ENCODE measurements around the gene PABPC4L.
"Not testable (repeated sequence)": the region's sequence is repeated elsewhere in the genome, so short reads cannot be mapped to it uniquely, and the experiment has no call there.

The PABPC4L gene

GRCh38 chr4:134201216-134202161, at the start of gene PABPC4L:
TSS of gene PABPC4L (minus strand) at chr4:134201789. CDS start at chr4:134201019, 770 bp downstream.
- no peak for DNase-seq (ENCODE audit: low read depth)

GRCh38 chr4:134251322-134251721, 49.7 kb upstream of the PABPC4L start:
- DNase-seq (ENCODE audit: low read depth), result no peak

- no peak for DNase-seq (ENCODE audit: low read depth)
Observed at GRCh38 chr4:134243742-134244713, 42.4 kb upstream of the PABPC4L start.

- no peak for DNase-seq (ENCODE audit: low read depth)
Observed at GRCh38 chr4:134219043-134219442, 17.5 kb upstream of the PABPC4L start.

- DNase-seq (ENCODE audit: low read depth), result no peak
Observed at GRCh38 chr4:134216411-134216810, 14.8 kb upstream of the PABPC4L start.

GRCh38 chr4:134215620-134216344, 14.2 kb upstream of the PABPC4L start:
- no peak for DNase-seq (ENCODE audit: low read depth)

GRCh38 chr4:134207955-134208354, 6.4 kb upstream of the PABPC4L start:
- not testable (repeated sequence) for DNase-seq (ENCODE audit: low read depth)

GRCh38 chr4:134202166-134202956, 772 bp upstream of the PABPC4L start:
- DNase-seq (ENCODE audit: low read depth), result no peak

- DNase-seq (ENCODE audit: low read depth), result no peak
Observed at GRCh38 chr4:134200811-134201215, 776 bp downstream of the PABPC4L start.

- DNase-seq (ENCODE audit: low read depth), result no peak
Observed at GRCh38 chr4:134189949-134190348, 11.6 kb downstream of the PABPC4L start.

- no peak for DNase-seq (ENCODE audit: low read depth)
Observed at GRCh38 chr4:134189480-134189879, 12.1 kb downstream of the PABPC4L start.

GRCh38 chr4:134178706-134179105, 22.9 kb downstream of the PABPC4L start:
- no peak for DNase-seq (ENCODE audit: low read depth)

GRCh38 chr4:134174271-134174670, 27.3 kb downstream of the PABPC4L start:
- no peak for DNase-seq (ENCODE audit: low read depth)

- DNase-seq (ENCODE audit: low read depth), result no peak
Observed at GRCh38 chr4:134160211-134160610, 41.4 kb downstream of the PABPC4L start.

- DNase-seq (ENCODE audit: low read depth), result no peak
Observed at GRCh38 chr4:134154097-134154496, 47.5 kb downstream of the PABPC4L start.

- no peak for DNase-seq (ENCODE audit: low read depth)
Observed at GRCh38 chr4:134147941-134148340, 53.6 kb downstream of the PABPC4L start.

Measured in activated T-helper 1 cell treated with Interleukin-2 at 50 U/mL for 16 hours (primary cell).